Measurements from ENCODE around the gene MAS1.

DNA sequence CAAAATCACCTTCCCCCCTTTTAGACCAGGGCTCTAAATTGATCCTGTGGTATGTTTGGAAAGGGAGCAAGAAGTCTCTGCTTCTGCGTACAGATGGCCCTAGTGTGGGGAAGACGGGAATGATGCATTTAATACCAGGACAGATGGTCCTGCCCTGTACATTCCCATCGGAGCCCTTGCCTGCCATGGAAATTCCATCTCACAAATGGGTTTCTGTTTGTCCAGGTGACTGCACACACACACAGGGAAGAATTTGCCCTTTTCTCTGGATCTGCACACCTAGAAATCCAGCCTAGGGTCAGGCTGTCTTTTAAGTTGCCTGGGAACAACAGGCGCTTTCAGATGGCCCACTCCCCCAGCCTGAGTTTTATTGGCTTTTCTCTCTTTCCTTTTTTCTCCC is 1.3 kb downstream of the MAS1 start:
- TF ChIP-seq EZH2phosphoT487 (IDR thresholded peaks at IDR 0.05; ENCODE audit: insufficient read depth, low read depth) (no peak), EZH2 (IDR thresholded peaks at IDR 0.05; ENCODE audit: insufficient read depth, poor library complexity, severe bottlenecking) (no peak)

All from GM23248 (cell line).